HepG2 (cell line): ENCODE measurements around the gene GPHN. TPM values are rescaled to one million over a fixed set of nuclear protein-coding genes. Genes with fewer than 3 reads are reported as not detected.

Experiments used
- ATAC-seq: fragments of 200-7000 bp; cut with Tn5 transposase; 3 replicates; pipeline ENCODE4 v1.9.1; 2020; ENCODE audit warnings: mild to moderate bottlenecking, moderate library complexity
- BruUV-seq: library from RNA; stranded (reverse); fragments of 400-500 nt; replicated peaks from 2 replicates; lab custom pipeline; 2021; lab: Mats Ljungman, UMichigan
- CTCF ChIA-PET: fragments of 300-600 bp; formaldehyde crosslinking; extraction: SDS; loops from one replicate; lab custom pipeline; 2021; ENCODE audit warnings: low total read pairs, inconsistent platforms, low intra/inter-chr PET ratio; lab: Yijun Ruan, JAX
- POLR2A ChIA-PET: fragments of 350-600 bp; sonication (Branson Sonifier 250); formaldehyde crosslinking; loops from one replicate; lab custom pipeline; 2020; ENCODE audit warnings: antibody characterized with exemption, inconsistent platforms; lab: Yijun Ruan, JAX
- DNase-seq: peaks from one replicate; pipeline ENCODE4 v3.0.0-alpha.2; 2015; ENCODE audit warnings: low spot score
- FAIRE-seq: peaks from 3 replicates; lab custom pipeline; 2011; peaks lifted over from hg19 to GRCh38; lab: Jason Lieb, UNC
- H2AFZ ChIP-seq: one replicate; pipeline ENCODE4 v1.6.1; 2011; ENCODE audit warnings: low read length, inconsistent platforms
- H3K27ac ChIP-seq: fragments of 300-600 bp; 3 replicates; pipeline ENCODE4 v1.8.0; 2011; ENCODE audit warnings: mixed run types, mild to moderate bottlenecking, mixed read lengths, low read length, inconsistent platforms; ENCODE audit not compliant: insufficient read depth; ENCODE audit errors: extremely low read length
- H3K27me3 ChIP-seq, 2 experiments: fragments of 200-600 bp in 1 of 2; 2 replicates in 1 of 2; 3 replicates in 1 of 2; pipeline versions ENCODE4 v1.6.0 to v1.8.0; 2011; ENCODE audit warnings: low read length in 2 of 2, mild to moderate bottlenecking in 2 of 2, moderate library complexity in 2 of 2, inconsistent platforms in 1 of 2; ENCODE audit not compliant: insufficient read depth in 2 of 2, control insufficient read depth in 1 of 2
- H3K36me3 ChIP-seq, 2 experiments: fragments of 200-600 bp in 1 of 2; replicated peaks in 1 of 2; 2 replicates in 1 of 2; 3 replicates in 1 of 2; pipeline versions ENCODE4 v1.5.1 to v1.8.0; 2011; ENCODE audit warnings: low read length in 2 of 2, inconsistent platforms in 1 of 2; ENCODE audit not compliant: insufficient read depth in 2 of 2, control insufficient read depth in 1 of 2
- H3K4me1 ChIP-seq: 2 replicates; pipeline ENCODE4 v1.5.1; 2012; ENCODE audit warnings: low read length, inconsistent platforms; ENCODE audit not compliant: insufficient read depth
- H3K4me2 ChIP-seq: 2 replicates; pipeline ENCODE4 v1.6.0; 2011; ENCODE audit warnings: low read depth, low read length, inconsistent platforms
- H3K4me3 ChIP-seq, 3 experiments: fragments of 200-600 bp in 1 of 3; sonication (generic), shearing (Covaris generic) in 1 of 3; replicated peaks in 1 of 3; 2 replicates each; pipeline ENCODE4 v1.5.1; 2011 to 2016; ENCODE audit warnings: low read length in 3 of 3, inconsistent platforms in 2 of 3, low read depth in 2 of 3, mild to moderate bottlenecking in 2 of 3, control low read depth in 1 of 3, mixed read lengths in 1 of 3; ENCODE audit not compliant: insufficient read depth in 1 of 3
- H3K79me2 ChIP-seq: one replicate; pipeline ENCODE4 v1.6.1; 2011; ENCODE audit warnings: low read length, inconsistent platforms; ENCODE audit not compliant: insufficient read depth
- H3K9ac ChIP-seq: 2 replicates; pipeline ENCODE4 v1.6.0; 2011; ENCODE audit warnings: mild to moderate bottlenecking, low read depth, low read length, inconsistent platforms; ENCODE audit not compliant: insufficient read depth
- H3K9me3 ChIP-seq: 2 replicates; pipeline ENCODE4 v1.5.1; 2012; ENCODE audit warnings: mild to moderate bottlenecking, low read length
- H4K20me1 ChIP-seq: 2 replicates; pipeline ENCODE4 v1.6.0; 2011; ENCODE audit warnings: inconsistent platforms, mild to moderate bottlenecking, low read length, moderate library complexity; ENCODE audit not compliant: insufficient read depth
- CBX1 ChIP-seq: IDR thresholded peaks from one replicate; pipeline ENCODE4 v1.6.1; 2016; ENCODE audit warnings: antibody characterized with exemption, low read depth
- ERF ChIP-seq: IDR thresholded peaks from 2 replicates; pipeline ENCODE4 v1.6.1; 2018; ENCODE audit warnings: missing biosample characterization, missing genetic modification reagents
- MZF1 ChIP-seq: sonication (generic); formaldehyde crosslinking; IDR thresholded peaks from 2 replicates; pipeline ENCODE4 v1.8.1; 2023; ENCODE audit warnings: mild to moderate bottlenecking, missing genetic modification reagents, borderline replicate concordance
- PAX8 ChIP-seq: sonication (generic); formaldehyde crosslinking; IDR thresholded peaks from 2 replicates; pipeline ENCODE4 v1.8.0; 2022; ENCODE audit warnings: mild to moderate bottlenecking, missing genetic modification reagents, borderline replicate concordance
- PRPF4 ChIP-seq: fragments of 200-400 bp; formaldehyde crosslinking; IDR thresholded peaks from 2 replicates; pipeline ENCODE4 v1.6.1; 2016; ENCODE audit warnings: low read length, low read depth; ENCODE audit not compliant: poor library complexity, severe bottlenecking
- ZMYM4 ChIP-seq: sonication (generic); formaldehyde crosslinking; IDR thresholded peaks from 2 replicates; pipeline ENCODE4 v1.8.1; 2023; ENCODE audit warnings: mild to moderate bottlenecking, missing genetic modification reagents
- ZNF460 ChIP-seq: sonication (generic); formaldehyde crosslinking; IDR thresholded peaks from 2 replicates; pipeline ENCODE4 v1.5.1; 2020; ENCODE audit warnings: missing genetic modification reagents, mild to moderate bottlenecking, borderline replicate concordance
- ZNF703 ChIP-seq: sonication (generic); formaldehyde crosslinking; IDR thresholded peaks from 2 replicates; pipeline ENCODE4 v1.5.1; 2020; ENCODE audit warnings: missing genetic modification reagents, mild to moderate bottlenecking, moderate library complexity, borderline replicate concordance
- ZNF709 ChIP-seq: sonication (generic); formaldehyde crosslinking; IDR thresholded peaks from 2 replicates; pipeline ENCODE4 v1.5.0; 2020; ENCODE audit warnings: mild to moderate bottlenecking, missing genetic modification reagents
- WGBS: methylation state at CpG from one replicate; pipeline ENCODE4 v1.1.6; 2017; ENCODE audit warnings: low lambda C conversion rate; 5-methylcytosine and 5-hydroxymethylcytosine counted together
- in situ Hi-C: cut with HindIII; loops from 2 replicates; pipeline ENCODE4 v1.10.0; 2017; ENCODE audit warnings: low pct_unique_long_range_greater_than_20kb; ENCODE audit not compliant: extremely low pct_ligation_motif_present
- intact Hi-C: fragments of 100-400 bp; cut with micrococcal nuclease; formaldehyde crosslinking; loops from one replicate; pipeline ENCODE4 v1.10.0; 2022; ENCODE audit not compliant: unreplicated experiment
- polyA plus RNA-seq, 8 experiments: library from polyadenylated mRNA; depleted of rRNA in 3 of 8; stranded (reverse) in 7 of 8; unstranded in 1 of 8; fragments of >200 nt; fragmentation: Illumina TruSeq in 4 of 8; extraction: Trizol in 4 of 8; gene quantifications; 2 replicates each; pipeline versions ENCODE4 v1.2.1 to v1.2.3, GENCODE V29; 2011 to 2016; ENCODE audit warnings: low read depth in 4 of 8, missing spikeins in 1 of 8, mixed read lengths in 1 of 8; ENCODE audit not compliant: insufficient read depth in 1 of 8
- total RNA-seq, 5 experiments: library from RNA; depleted of rRNA; stranded (reverse); fragments of >200 nt; fragmentation: Illumina TruSeq; extraction: Trizol; gene quantifications; 2 replicates each; pipeline ENCODE4 v1.2.3, GENCODE V29; 2016; ENCODE audit warnings: low read depth in 1 of 5
- TF ChIP-seq, protein P1 (sequence below): sonication (generic); formaldehyde crosslinking; IDR thresholded peaks from 2 replicates; pipeline ENCODE4 v1.4.0; 2020; ENCODE audit warnings: missing genetic modification reagents
- TF ChIP-seq, protein P2 (sequence below): sonication (generic); formaldehyde crosslinking; IDR thresholded peaks from 2 replicates; pipeline ENCODE4 v1.4.0; 2020; ENCODE audit warnings: missing genetic modification reagents

GPHN gene
- total and polyA plus RNA-seq, 2 of the 13 experiments (the other 11 are each of a cell fraction or from before 2014, with no cell fraction given), result 12.7 to 19.2 TPM

DNA sequence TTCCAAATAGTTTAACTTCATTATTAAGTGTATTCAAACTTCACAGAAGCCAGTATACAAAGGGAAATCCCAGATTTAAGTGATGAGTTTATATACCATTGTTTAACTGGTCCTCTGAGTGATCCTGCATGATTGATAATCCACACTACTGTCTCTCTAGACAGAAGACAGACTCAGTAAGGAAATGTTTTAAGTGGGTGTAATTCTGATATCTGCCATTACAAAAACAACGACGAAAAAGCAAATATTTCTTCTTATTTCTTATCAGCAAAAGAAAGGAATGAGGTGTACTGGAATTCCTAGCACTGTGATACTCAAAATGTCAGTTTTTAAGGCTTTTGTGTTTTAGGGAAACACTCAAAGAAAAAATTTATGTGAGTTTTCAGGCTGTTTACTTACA, 127.5 kb downstream of the GPHN start:
- CTCF ChIA-PET, result no interaction called here
- no peak for TF ChIP-seq ZNF709 (CRISPR knock-in tag)
- TF ChIP-seq ZNF703 (CRISPR knock-in tag), result no peak
- no peak for TF ChIP-seq MZF1
- TF ChIP-seq ZNF460 (CRISPR knock-in tag), result no peak
- no peak for TF ChIP-seq PRPF4
- TF ChIP-seq PAX8 (CRISPR knock-in tag), result no peak
- TF ChIP-seq ZMYM4 (CRISPR knock-in tag), result no peak
- TF ChIP-seq, protein P1, sequence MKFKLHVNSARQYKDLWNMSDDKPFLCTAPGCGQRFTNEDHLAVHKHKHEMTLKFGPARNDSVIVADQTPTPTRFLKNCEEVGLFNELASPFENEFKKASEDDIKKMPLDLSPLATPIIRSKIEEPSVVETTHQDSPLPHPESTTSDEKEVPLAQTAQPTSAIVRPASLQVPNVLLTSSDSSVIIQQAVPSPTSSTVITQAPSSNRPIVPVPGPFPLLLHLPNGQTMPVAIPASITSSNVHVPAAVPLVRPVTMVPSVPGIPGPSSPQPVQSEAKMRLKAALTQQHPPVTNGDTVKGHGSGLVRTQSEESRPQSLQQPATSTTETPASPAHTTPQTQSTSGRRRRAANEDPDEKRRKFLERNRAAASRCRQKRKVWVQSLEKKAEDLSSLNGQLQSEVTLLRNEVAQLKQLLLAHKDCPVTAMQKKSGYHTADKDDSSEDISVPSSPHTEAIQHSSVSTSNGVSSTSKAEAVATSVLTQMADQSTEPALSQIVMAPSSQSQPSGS (CRISPR knock-in tag), result no peak
- TF ChIP-seq, protein P2, sequence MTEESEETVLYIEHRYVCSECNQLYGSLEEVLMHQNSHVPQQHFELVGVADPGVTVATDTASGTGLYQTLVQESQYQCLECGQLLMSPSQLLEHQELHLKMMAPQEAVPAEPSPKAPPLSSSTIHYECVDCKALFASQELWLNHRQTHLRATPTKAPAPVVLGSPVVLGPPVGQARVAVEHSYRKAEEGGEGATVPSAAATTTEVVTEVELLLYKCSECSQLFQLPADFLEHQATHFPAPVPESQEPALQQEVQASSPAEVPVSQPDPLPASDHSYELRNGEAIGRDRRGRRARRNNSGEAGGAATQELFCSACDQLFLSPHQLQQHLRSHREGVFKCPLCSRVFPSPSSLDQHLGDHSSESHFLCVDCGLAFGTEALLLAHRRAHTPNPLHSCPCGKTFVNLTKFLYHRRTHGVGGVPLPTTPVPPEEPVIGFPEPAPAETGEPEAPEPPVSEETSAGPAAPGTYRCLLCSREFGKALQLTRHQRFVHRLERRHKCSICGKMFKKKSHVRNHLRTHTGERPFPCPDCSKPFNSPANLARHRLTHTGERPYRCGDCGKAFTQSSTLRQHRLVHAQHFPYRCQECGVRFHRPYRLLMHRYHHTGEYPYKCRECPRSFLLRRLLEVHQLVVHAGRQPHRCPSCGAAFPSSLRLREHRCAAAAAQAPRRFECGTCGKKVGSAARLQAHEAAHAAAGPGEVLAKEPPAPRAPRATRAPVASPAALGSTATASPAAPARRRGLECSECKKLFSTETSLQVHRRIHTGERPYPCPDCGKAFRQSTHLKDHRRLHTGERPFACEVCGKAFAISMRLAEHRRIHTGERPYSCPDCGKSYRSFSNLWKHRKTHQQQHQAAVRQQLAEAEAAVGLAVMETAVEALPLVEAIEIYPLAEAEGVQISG, result no peak
- no peak for TF ChIP-seq CBX1
- no peak for TF ChIP-seq ERF (CRISPR knock-in tag)
- in situ Hi-C loops, result no loop called here

More for the DNA sequence above, 127.5 kb downstream of the GPHN start:
- POLR2A ChIA-PET, result no interaction called here
- H4K20me1 ChIP-seq, result no peaks in the 10 kb centered on the region
- DNase-seq (no peak), ATAC-seq (no peak), FAIRE-seq (no peak)
- H3K9me3 ChIP-seq, result no peaks in the 10 kb centered on the region
- no peak overlapping the region for H3K9ac ChIP-seq
- H3K4me3 ChIP-seq, result no peak overlapping the region
- intact Hi-C loops, result no loop called here
- H3K79me2 ChIP-seq, result peaks cover 3% of the 10 kb centered on the region
- H3K4me2 ChIP-seq, result no peak overlapping the region
- H3K4me1 ChIP-seq, result peaks cover 13% of the 10 kb centered on the region
- H2AFZ ChIP-seq, result no peak overlapping the region
- H3K27me3 ChIP-seq, result no peaks in the 10 kb centered on the region
- H3K27ac ChIP-seq, result no peak overlapping the region
- BruUV-seq, result no TSS peak
- H3K36me3 ChIP-seq, result no peaks in the 10 kb centered on the region
- 79% methylated on average over 2 of the region's 2 CpGs for WGBS
